Measurements from ENCODE around the gene MBP. TPM values are rescaled to one million over a fixed set of nuclear protein-coding genes. Genes with fewer than 3 reads are reported as not detected.

MBP gene
- total RNA-seq, 2 experiments from 2014 or later = 75.4 to 79.2 TPM

GRCh38 chr18:77059294-77059916 lies 73.2 kb downstream of the MBP start:
- H3K9me3 ChIP-seq (ENCODE audit: control insufficient read depth in 1 of 2, insufficient read depth in 1 of 2, low read length in 2 of 2) = no peaks in the 10 kb centered on the region
- ATAC-seq (ENCODE audit: poor library complexity) = no peak
- Mint-ChIP-seq H3K27ac (peak overlapping the region; percentile 98), H3K27me3 (no peaks in the 10 kb centered on the region), H3K4me3 (peak overlapping the region; percentile 11), H3K4me1 (ENCODE audit: low read depth) (peaks cover 81% of the 10 kb centered on the region), H3K36me3 (ENCODE audit: low read depth) (peaks cover 35% of the 10 kb centered on the region), H3K9me3 (peaks cover 2% of the 10 kb centered on the region)
- TF ChIP-seq, protein P1, sequence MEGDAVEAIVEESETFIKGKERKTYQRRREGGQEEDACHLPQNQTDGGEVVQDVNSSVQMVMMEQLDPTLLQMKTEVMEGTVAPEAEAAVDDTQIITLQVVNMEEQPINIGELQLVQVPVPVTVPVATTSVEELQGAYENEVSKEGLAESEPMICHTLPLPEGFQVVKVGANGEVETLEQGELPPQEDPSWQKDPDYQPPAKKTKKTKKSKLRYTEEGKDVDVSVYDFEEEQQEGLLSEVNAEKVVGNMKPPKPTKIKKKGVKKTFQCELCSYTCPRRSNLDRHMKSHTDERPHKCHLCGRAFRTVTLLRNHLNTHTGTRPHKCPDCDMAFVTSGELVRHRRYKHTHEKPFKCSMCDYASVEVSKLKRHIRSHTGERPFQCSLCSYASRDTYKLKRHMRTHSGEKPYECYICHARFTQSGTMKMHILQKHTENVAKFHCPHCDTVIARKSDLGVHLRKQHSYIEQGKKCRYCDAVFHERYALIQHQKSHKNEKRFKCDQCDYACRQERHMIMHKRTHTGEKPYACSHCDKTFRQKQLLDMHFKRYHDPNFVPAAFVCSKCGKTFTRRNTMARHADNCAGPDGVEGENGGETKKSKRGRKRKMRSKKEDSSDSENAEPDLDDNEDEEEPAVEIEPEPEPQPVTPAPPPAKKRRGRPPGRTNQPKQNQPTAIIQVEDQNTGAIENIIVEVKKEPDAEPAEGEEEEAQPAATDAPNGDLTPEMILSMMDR (IDR thresholded peaks at IDR 0.05) = peak; percentile 46
- DNase-seq = peak in 3 of 14 experiments; percentile 44 to 73 (median 65)
- no peak overlapping the region for H3K4me3 ChIP-seq (ENCODE audit: low read length)
- ChIA-PET CTCF (no interaction called here), POLR2A (no interaction called here)
- intact Hi-C loops (cut with DNase I, micrococcal nuclease) = loop anchor here in 1 of 2 experiments (5.0 to 10.0 kb wide), 2 partner anchors 153 to 235 kb away; partner anchors contain the start of gene ZNF236
- H3K27me3 ChIP-seq (ENCODE audit: control insufficient read depth in 1 of 2, insufficient read depth in 2 of 2, low read length in 2 of 2) = no peaks in the 10 kb centered on the region
- peaks cover 8% of the 10 kb centered on the region for H3K36me3 ChIP-seq (ENCODE audit: insufficient read depth, low read length)
- peak overlapping the region in 1 of 2 donors; percentile 6 for H3K27ac ChIP-seq (ENCODE audit: low read depth in 1 of 2, low read length in 2 of 2)
- H3K4me1 ChIP-seq (ENCODE audit: insufficient read depth, low read length) = peaks cover 91% of the 10 kb centered on the region

GRCh38 chr18:77058290-77058835 lies 74.2 kb downstream of the MBP start:
- Mint-ChIP-seq H3K4me1 (ENCODE audit: low read depth) (peaks cover 81% of the 10 kb centered on the region), H3K27ac (peak overlapping the region; percentile 54), H3K36me3 (ENCODE audit: low read depth) (peaks cover 25% of the 10 kb centered on the region), H3K4me3 (no peak overlapping the region), H3K9me3 (peaks cover 2% of the 10 kb centered on the region), H3K27me3 (no peaks in the 10 kb centered on the region)
- ChIA-PET CTCF (no interaction called here), POLR2A (no interaction called here)
- TF ChIP-seq, protein P1 (IDR thresholded peaks at IDR 0.05) = no peak
- ATAC-seq (ENCODE audit: poor library complexity) (no peak), DNase-seq (no peak)
- Histone ChIP-seq H3K36me3 (ENCODE audit: insufficient read depth, low read length) (peaks cover 3% of the 10 kb centered on the region), H3K4me3 (ENCODE audit: low read length) (no peak overlapping the region), H3K9me3 (ENCODE audit: control insufficient read depth in 1 of 2, insufficient read depth in 1 of 2, low read length in 2 of 2) (no peaks in the 10 kb centered on the region), H3K4me1 (ENCODE audit: insufficient read depth, low read length) (peaks cover 94% of the 10 kb centered on the region), H3K27ac (ENCODE audit: low read depth in 1 of 2, low read length in 2 of 2) (no peak overlapping the region), H3K27me3 (ENCODE audit: control insufficient read depth in 1 of 2, insufficient read depth in 2 of 2, low read length in 2 of 2) (no peaks in the 10 kb centered on the region)
- intact Hi-C loops (cut with DNase I, micrococcal nuclease) = loop anchor here in 1 of 2 experiments (5.0 to 10.0 kb wide), 2 partner anchors 154 to 234 kb away; partner anchors contain the start of gene ZNF236

- ATAC-seq (ENCODE audit: poor library complexity) (no peak), DNase-seq (no peak)
- POLR2A ChIA-PET = interaction anchor here (1.2 to 3.2 kb wide), 3 partner anchors 8 to 67 kb away, joined by 6 to 14 read pairs (median 7); no protein-coding TSS in a partner anchor
- TF ChIP-seq, protein P1 (IDR thresholded peaks at IDR 0.05) = no peak
- H3K4me3 ChIP-seq (ENCODE audit: low read length) = no peak overlapping the region
- intact Hi-C loops (cut with DNase I, micrococcal nuclease) = loop anchor here in 1 of 2 experiments (5.0 to 10.0 kb wide), 2 partner anchors 155 to 232 kb away; partner anchors contain the start of gene ZNF236
- peaks cover 94% of the 10 kb centered on the region for H3K4me1 ChIP-seq (ENCODE audit: insufficient read depth, low read length)
- Mint-ChIP-seq H3K27ac (peak overlapping the region; percentile 89), H3K36me3 (ENCODE audit: low read depth) (peaks cover 11% of the 10 kb centered on the region), H3K4me3 (peak overlapping the region; percentile 55), H3K4me1 (ENCODE audit: low read depth) (peaks cover 78% of the 10 kb centered on the region), H3K9me3 (no peaks in the 10 kb centered on the region), H3K27me3 (no peaks in the 10 kb centered on the region)
- no peaks in the 10 kb centered on the region for H3K27me3 ChIP-seq (ENCODE audit: control insufficient read depth in 1 of 2, insufficient read depth in 2 of 2, low read length in 2 of 2)
- no peaks in the 10 kb centered on the region for H3K9me3 ChIP-seq (ENCODE audit: control insufficient read depth in 1 of 2, insufficient read depth in 1 of 2, low read length in 2 of 2)
- H3K27ac ChIP-seq (ENCODE audit: low read depth in 1 of 2, low read length in 2 of 2) = peak overlapping the region; percentile 90 to 92
- CTCF ChIA-PET = interaction anchor here (0.7 to 3.5 kb wide), 3 partner anchors 11 to 155 kb away, joined by 3 to 15 read pairs (median 11); no protein-coding TSS in a partner anchor
- peaks cover 3% of the 10 kb centered on the region for H3K36me3 ChIP-seq (ENCODE audit: insufficient read depth, low read length)
Measured at GRCh38 chr18:77057006-77057395, 75.6 kb downstream of the MBP start.
